GM19438 (cell line): ENCODE results near the gene CRYAB.
"Not testable (repeated sequence)": the region's sequence is repeated elsewhere in the genome, so short reads cannot be mapped to it uniquely, and the experiment has no call there.

Experiments used
- ATAC-seq: cut with Tn5 transposase; IDR thresholded peaks from one replicate; pipeline ENCODE4 v1.9.1; 2021; ENCODE audit warnings: low read depth; ENCODE audit not compliant: unreplicated experiment

Gene CRYAB

GRCh38 chr11:111934306-111934705, 22.7 kb upstream of the CRYAB start:
- ATAC-seq: no peak

DNA sequence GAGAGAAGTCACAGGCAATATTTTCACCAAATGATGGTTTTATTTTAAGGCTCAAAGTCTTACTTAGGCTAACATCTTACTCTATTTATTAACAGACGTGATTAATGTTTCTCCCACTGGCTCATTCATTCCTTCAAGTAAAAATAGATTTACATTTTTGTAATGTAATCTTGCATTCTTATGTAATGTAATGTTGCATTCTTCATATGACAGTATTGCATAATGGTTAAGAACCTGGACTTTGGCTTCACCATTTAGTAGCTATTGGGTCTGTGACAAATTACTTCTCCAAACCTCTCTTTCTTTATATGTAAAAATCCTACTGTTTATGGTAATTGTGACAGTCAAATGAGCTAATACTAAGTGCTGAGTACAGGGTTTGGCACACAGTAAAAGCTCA, 22.3 kb upstream of the CRYAB start:
- no peak for ATAC-seq

GRCh38 chr11:111933176-111933575, 21.6 kb upstream of the CRYAB start:
- ATAC-seq: not testable (repeated sequence)

GRCh38 chr11:111932611-111932950, 21.0 kb upstream of the CRYAB start:
- ATAC-seq: no peak

DNA sequence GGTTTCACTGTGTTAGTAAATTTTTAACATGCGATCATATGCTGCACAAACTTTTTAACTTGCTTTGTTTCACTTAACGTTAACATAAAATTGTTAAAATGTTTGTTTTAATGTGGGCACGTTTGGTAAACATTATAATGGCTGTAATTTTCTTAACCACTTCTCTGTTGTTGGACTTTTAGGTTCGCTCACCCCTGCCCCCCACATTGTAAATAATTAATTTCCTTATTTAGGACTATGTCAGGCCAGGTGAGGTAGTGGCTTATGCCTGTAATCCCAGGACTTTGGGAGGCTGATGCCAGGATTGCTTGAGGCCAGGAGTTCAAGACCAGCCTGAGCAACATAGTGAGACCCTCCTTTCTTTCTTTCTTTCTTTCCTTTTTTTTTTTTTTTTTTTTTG, 18.9 kb upstream of the CRYAB start:
- no peak for ATAC-seq

DNA sequence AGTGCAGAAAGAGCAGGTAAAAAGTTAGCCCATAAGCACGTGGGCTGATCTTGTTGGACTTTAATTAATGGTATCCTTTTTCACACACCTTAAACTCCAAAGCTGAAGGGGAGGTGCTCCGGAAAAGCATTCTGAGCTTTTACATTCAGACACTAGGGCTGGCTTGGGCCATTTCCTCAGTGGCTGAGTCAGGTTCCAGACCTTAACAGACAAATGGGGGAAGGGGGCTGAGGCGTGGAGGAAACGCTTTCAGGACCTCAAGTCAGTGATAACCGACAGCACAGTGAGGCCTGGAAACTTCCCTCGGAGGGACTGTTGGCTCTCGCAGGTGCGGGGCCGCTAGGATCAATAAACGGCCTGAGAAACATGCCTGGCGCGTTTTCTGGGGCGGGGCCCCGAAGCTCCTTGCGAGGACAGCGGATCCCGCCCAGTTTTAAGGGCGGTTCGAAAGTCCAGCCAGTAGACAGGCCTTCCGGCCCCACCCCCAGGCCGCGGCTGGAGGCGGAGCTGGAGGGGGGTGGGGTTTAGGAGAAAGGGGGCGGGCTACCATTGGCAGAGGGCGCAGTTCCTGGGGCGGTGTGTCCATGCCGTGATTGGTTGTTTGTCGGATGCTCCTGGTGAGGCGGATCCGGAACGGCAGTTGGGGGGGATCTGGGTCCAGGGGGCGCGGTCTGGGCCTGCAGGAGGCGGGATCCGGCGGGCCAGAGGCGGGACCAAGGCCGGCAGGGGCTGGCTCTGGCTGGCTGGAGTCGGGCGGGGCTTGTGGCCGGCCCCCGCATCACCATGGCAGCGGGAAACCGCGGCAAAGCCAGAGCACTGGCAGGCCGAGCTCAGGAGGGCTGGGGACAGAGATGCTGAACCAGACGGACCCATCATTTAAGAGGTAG, 15.2 kb upstream of the CRYAB start:
- peak; percentile 90 for ATAC-seq

GRCh38 chr11:111925953-111926352, 14.4 kb upstream of the CRYAB start:
- no peak for ATAC-seq

DNA sequence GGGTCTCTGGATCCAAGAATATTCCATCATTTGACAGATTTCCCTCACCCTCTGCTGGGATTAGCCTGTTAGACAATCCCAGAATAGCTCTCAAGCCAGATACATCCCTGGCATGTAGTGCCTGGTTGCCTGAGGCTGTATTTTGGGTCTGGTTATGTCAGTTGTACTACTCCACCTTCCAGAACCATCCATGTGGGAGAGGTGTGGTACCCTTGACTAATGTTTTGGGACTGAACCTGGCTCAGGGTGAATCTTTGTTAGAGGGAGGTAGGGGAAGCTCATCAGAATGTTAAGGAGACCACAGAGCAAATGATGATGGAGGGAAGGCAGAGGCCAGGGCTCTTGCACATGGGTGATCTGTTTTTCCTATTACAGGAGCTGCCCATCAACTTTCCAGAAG, 12.4 kb upstream of the CRYAB start:
- ATAC-seq: no peak

DNA sequence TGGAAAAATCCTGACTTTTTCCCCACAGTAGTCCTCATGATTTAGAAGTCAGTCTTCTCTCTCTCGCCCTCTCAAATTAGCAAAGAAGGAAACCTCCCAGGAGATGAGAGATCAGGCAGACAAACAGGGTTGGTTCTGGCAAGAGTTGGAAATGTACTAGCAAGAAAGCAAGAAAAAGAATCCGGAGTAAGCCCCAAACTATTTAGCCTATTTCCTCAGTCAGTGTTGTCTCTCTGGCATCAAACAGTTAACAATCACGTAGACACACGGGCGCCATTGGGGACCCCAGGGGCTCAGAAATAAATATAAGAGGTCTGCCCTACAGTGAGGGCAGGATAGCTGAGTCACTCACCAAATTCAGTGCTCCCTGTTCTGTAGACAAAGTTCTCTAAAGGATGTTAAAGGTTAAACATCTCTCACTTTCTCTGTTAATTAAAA, 11.8 kb upstream of the CRYAB start:
- no peak for ATAC-seq

DNA sequence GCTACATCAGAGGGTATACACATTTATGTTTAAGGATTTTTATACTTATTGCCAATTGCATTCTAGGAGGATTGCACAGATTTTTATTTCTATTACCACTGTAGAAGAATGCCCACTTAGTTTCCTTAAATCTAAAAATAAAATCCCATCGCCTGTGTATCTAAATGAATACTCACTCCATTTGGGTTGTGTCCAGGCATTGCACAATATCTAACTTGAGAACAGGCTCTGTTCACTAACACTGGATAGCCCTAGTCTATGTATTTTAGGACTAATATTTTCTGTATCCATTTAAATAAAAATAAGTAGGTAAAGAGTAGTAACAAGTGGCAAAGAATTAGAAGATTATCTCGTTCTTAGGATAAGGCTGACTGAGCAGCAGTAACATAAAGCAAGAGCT, 11.2 kb upstream of the CRYAB start:
- ATAC-seq: no peak

DNA sequence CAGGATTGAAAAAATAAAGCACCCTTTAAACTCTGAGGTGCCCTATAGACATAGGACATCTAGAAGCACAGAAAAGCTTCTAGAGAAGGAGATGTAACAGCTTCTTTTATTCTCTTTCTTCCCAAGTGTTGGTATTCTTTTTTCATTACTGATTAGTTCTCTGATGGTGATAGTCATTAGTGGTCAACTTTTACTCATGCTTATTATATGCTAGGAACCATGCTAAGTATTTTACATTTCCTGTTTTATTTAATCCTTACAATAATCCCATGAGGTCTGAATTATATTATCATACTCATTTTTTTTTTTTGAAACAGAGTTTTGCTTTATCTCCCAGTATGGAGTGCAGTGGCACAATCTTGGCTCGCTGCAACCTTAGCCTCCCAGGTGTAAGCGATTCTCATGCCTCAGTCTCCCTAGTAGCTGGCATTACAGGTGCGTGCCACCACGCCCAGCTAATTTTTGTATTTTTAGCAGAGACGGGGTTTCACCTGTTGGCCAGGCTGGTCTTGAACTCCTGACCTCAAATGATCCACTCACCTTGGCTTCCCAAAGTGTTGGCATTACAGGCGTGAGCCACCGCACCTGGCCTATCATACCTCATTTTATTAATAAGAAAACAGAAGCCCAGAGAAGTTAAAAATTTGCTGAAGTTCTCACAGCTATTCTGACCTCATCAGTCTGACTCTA, 10.1 kb upstream of the CRYAB start:
- ATAC-seq: no peak

DNA sequence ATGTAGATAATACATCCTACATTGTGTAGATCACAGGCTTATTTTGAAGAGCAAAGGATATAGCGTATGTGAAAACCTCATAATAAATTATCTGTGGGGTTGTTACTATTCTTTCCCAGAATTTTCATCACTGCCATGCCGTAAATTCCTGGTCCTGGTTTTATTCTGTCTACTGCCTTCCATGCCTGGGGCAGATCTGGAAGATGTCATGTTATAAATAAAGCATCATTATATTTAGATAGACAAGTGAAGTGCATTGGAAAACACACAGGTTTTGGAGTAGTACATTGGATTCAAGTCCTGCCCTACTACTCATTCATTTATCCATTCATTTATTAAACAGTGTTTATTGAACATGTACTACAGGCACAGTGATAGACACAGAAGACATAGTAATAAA, 9.3 kb upstream of the CRYAB start:
- ATAC-seq: no peak

GRCh38 chr11:111918390-111919256, 7.1 kb upstream of the CRYAB start, which contains the start of gene C11orf52:
Gene C11orf52, plus strand, starts transcription at chr11:111918913. Its CDS starts 60 bp downstream, at chr11:111918973.
- no peak for ATAC-seq

GRCh38 chr11:111917788-111918187, 6.2 kb upstream of the CRYAB start:
- ATAC-seq: no peak

DNA sequence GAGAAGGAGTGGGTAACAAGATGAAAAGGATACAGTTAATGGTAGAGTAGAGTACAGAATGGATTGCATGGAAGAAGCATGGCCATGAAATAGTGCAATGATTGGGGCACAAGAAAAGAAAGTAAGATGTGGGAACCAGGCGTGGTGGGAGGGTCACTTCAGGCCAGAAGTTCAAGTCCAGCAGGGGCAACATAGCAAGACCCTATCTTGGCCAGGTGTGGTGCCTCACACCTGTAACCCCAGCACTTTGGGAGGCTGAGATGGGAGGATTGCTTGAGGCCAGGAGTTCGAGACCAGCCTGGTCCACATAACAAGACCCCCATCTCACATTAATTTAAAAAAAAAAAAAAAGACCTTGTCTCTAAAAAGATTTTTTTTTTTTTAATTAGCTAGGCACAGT, 5.7 kb upstream of the CRYAB start:
- no peak for ATAC-seq

DNA sequence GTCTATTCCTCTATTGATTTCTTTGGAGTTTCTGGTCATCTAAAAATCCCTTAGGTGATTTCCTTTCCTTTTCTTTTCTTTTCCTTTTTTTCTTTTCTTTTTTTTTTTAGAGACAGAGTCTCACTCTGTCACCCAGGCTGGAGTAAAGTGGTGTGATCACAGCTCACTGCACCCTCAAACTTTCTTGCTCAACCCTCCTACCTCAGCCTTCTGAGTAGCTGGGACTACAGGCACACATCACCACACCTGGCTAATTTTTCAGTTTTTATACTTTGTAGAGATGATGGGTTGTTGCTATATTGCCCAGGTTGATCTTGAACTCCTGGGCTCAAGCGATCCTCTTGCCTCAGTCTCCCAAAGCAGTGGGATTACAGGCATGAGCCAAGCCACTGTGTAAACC, 5.2 kb upstream of the CRYAB start:
- ATAC-seq: no peak

DNA sequence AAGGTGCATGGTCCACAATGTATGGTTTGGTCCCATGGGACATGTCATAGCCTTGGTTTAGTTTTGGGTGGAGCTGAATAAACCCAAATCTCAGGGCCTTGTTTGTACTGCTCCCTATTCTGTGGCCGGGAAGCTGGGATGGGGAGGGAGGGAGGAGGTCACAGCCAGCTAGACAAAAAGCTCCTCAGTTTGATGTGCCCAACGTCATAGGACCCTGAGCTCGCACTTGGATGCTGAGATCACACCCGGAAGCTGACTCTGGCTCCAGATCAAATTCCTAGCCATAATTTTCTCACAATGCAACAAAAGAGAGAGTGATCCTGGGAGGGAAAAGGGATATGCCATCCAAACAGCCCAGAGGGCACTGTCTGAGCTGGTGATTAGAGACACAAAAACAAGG, 2.4 kb upstream of the CRYAB start:
- no peak for ATAC-seq

- ATAC-seq: no peak
Measured at GRCh38 chr11:111913031-111913861, 1.7 kb upstream of the CRYAB start.

DNA sequence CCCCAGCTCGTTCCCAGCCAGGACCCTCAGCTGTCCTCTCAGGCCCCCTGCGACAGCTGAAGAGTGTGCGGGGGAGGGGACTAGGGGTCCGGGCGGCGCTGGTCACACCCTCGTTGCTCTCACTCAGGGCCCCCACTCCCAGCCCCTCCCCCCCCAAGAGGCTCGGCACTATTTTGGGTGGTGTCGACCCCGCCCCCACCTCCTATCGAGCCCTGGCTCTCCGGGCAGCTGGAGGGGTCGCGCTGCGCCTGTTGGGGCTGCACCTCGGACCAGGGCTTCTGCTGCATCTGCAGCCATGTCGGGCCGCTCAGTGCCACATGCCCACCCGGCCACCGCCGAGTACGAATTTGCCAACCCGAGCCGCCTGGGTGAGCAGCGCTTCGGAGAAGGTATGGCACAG, 965 bp upstream of the CRYAB start, which contains the start of gene HSPB2:
HSPB2 (plus strand) TSS at position 200 of the 400 bp plus-strand sequence; CDS start at position 296, 96 bp downstream.
- ATAC-seq: no peak
